ENCODE data around the gene MYRF. TPM values are rescaled to one million over a fixed set of nuclear protein-coding genes. Genes with fewer than 3 reads are reported as not detected.

The MYRF gene
- total RNA-seq, 1 donor from 2014 or later = 0.16 TPM

GRCh38 chr11:61800331-61801281, 48.2 kb downstream of the MYRF start:
- intact Hi-C loops (cut with DNase I) = no loop called here
- ATAC-seq (ENCODE audit: poor library complexity) (no peak), DNase-seq (no peak)

DNA sequence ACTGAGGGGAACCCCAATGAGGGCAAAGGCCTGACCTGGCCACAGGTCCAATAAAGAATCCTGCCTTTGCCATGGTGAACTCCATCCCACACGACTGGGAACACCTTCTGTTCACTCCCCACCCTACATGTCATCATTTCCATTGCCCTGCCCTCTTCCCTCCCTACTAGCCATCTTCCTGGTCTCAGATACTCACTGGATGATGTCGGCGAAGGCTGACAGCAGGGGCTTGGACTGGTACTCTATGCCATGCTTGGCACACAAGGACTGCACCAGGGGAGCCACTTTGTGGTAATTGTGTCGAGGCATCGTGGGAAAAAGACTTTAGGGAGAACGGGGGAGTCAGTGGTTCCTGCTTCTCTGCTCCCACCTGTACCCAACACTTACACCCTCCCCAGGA, 50.2 kb downstream of the MYRF start:
- DNase-seq = no peak
- intact Hi-C loops (cut with DNase I) = no loop called here
- ATAC-seq (ENCODE audit: poor library complexity) = no peak

GRCh38 chr11:61803889-61804647, 51.6 kb downstream of the MYRF start:
- intact Hi-C loops (cut with DNase I) = no loop called here
- ATAC-seq (ENCODE audit: poor library complexity) = no peak
- DNase-seq = no peak

- ATAC-seq (ENCODE audit: poor library complexity) (no peak), DNase-seq (no peak)
- intact Hi-C loops (cut with DNase I) = no loop called here
Measured at GRCh38 chr11:61805146-61805545, 52.7 kb downstream of the MYRF start.

GRCh38 chr11:61806785-61807184, 54.3 kb downstream of the MYRF start:
- ATAC-seq (ENCODE audit: poor library complexity) (no peak), DNase-seq (no peak)
- intact Hi-C loops (cut with DNase I) = no loop called here

GRCh38 chr11:61810671-61811175, 58.3 kb downstream of the MYRF start:
- intact Hi-C loops (cut with DNase I) = loop anchor here (5.0 kb wide), 1 partner anchor 147 kb away; no protein-coding TSS in a partner anchor
- no peak for ATAC-seq (ENCODE audit: poor library complexity)
- no peak for DNase-seq

- intact Hi-C loops (cut with DNase I) = loop anchor here (5.0 kb wide), 1 partner anchor 145 kb away; no protein-coding TSS in a partner anchor
- ATAC-seq (ENCODE audit: poor library complexity) (no peak), DNase-seq (no peak)
Measured at GRCh38 chr11:61811831-61812230, 59.4 kb downstream of the MYRF start.

DNA sequence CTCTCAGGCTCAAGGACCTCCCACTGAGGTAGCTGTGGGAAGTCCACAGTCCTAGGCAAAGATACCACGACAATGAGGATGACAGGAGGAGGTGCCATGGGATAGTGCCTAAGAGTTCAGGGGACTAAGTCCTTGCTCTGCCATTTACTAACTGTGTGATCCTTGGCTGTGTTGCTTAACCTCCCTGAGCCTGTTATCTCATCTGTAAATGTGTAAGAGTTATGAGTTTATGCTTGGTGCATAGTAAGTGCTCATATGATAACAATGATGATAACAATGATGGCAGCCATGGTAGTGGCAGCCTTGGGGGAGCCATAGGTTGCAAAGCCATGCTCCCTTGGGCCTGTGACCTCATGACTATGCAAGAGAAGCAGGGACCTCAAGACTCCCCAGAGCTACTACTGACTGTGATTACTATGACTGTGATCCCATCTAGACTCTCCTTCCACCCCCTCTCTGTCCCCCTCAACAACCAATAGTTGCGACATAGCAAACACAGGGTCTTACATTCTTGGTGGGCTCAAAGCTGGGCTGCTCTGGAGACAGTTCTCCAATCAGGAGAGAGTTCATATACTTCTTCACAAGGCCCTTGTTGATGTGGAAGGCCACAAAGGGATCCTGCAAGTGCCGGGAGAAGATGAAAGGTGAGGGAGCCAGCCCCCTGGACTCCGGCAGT, 60.4 kb downstream of the MYRF start:
- no peak for ATAC-seq (ENCODE audit: poor library complexity)
- intact Hi-C loops (cut with DNase I) = loop anchor here (5.0 kb wide), 1 partner anchor 144 kb away; no protein-coding TSS in a partner anchor
- DNase-seq = no peak

DNA sequence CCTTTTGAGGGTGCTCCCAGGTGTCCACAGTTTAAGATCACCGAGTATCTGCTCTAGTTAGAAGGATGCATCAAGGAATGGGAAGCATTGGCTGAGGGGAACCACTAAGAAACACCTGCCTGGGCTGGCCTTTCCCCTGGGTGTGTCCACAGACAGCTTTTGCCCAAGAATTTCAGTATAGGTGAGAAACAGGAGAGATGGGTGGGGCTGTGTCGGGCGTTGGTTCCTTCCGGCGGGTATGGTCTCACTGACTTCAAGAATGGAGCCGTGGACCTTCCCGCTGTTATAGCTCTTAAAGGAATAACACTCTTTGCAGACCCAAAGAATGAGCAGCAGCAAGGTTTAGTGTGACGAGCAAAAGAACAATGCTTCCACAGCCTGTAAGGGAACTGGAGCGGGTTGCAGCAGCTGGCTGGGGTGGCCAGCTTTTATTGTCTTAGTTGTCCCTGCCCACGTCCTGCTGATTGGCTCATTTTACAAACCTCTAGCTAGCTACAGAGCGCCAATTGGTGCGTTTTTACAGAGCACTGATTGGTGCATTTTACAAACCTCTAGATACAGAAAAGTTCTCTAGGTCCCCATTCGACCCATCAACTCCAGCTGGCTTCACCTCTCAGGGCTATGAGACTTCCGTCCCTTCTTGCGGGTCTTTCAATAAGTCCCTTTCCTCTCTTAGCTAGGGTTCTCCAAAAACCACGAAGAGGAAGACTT, 62.0 kb downstream of the MYRF start:
- DNase-seq = no peak
- intact Hi-C loops (cut with DNase I) = loop anchor here (5.0 kb wide), 1 partner anchor 143 kb away; no protein-coding TSS in a partner anchor
- no peak for ATAC-seq (ENCODE audit: poor library complexity)

DNA sequence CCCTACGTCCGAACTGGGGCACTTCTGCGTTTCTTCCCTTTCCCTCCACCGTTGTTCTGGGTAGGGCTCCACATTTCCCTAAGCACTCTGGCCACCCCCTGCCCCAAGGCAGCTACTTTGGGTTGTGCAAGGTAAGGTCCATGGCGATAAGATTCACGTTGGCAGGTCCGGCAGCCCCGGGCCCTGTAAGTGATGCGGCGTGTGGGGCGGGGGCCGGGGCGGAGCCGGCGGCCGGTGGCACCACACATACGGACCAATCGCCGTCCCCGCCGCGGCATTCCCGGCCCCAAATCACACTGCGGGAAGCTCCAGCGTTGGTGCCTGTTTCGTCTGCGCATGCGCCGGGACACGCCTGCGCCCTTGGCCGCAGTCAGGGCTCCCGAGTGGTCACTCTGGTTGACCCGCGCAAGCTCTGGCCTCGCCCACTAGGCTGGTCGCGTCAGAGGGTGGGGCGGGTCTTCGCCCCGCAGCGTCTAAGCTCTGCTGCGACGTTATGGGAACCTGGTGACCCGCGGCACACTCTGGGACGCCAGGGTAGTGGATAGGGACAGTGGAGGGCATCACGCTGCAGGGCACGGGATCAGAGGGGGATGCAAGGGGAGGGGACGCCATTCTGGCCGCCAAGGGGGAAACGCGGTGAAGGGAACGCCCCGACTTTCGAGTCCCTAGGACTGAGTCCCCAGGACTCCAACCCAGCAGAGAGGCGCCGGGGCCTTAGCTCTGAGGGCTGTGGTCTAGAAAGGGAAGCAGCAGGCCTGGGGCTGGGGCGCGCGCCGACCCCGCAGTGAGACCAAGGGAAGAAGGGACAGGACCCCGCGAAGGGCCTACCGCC, 62.7 kb downstream of the MYRF start:
- peak; percentile 96 for ATAC-seq (ENCODE audit: poor library complexity)
- intact Hi-C loops (cut with DNase I) = loop anchor here (5.0 kb wide), 2 partner anchors 72 to 142 kb away; no protein-coding TSS in a partner anchor
- DNase-seq = peak; percentile 98

DNA sequence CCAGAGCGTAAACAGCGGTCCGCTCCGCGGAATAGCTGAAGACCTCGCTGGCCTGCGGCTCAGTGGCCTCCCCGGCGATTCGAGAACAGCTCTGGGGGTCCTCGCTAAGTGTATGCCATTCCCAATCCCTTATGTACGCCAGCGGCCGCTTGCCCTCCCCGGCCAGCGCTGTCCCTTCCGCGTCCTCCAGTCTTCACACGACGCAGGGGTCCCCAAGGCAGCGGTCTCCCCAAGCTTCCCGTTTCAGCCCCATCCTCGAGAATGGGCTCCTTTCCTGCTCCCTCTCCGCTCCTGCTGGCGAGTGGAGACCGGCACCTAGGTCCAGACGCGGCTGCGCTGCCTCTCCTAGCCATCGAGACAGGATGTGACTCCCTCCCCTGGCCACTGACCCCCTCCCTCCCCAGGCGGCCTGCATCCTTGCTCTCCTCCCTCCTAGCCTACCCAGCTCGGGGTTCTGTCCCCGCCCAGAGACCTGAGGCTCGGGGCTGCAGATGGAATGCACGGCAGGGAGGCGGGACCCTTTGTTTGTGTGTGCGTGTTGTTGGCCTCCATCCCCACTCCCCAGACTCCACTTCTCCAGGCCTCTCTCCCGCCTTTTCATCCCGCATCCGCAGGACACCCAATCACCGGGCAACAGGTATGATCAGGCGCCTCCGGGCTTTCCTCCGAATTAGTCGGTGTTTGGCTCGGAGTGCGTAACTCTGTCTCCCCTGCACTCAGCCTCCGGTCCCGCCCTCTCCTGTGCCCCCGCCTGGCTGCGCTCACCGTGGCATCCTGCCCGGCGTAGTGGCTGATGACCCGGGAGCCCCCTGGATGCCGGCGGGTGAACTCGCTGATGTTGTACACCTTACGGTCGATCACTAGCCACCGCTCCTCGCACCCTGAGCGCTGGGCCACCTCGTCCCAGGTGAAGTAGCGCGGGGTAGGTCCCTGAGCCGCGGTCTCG, 63.6 kb downstream of the MYRF start:
- peak; percentile 77 for DNase-seq
- intact Hi-C loops (cut with DNase I) = loop anchor here (5.0 kb wide), 1 partner anchor 71 kb away; no protein-coding TSS in a partner anchor
- peak; percentile 43 for ATAC-seq (ENCODE audit: poor library complexity)

DNA sequence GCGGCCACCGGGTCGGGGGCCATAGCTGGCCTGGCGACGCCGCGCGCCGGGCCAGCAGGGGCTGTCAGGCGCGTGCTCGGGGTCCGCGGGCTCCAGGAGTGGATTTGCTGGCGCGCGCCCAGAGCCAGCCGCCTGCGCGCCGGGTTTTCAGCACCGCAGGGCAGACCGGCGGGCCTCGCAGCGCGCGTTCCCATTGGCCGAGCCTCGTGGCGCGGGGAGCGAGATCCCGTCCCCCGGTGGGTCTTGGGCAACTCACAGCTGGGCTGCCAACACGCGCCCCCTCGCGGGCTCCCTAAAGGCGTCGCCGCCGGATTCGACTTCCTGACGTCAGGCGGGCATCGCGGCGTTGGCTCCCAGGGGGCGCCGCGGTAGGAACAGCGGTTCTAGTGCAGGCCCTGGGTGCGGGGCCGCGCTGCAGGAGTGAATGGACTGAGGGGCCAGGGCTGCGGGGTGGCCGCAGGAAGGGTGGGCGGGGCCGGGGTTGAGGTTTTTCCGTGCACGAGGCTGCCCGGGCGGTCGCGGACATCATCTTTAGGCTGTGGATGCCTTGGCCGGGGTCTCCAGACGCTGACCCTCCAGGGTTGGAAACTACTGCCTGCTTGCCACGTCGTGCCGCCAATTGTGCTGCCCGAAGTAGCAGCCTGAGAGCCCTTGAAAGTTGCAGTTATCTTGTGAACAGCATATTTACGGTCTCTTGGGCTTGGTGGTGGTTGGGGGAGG, 64.5 kb downstream of the MYRF start, which contains the start of gene FADS1:
TSS of gene FADS1 (minus strand) at position 268 of the 720 bp plus-strand sequence. CDS start at position 194, 74 bp downstream.
- DNase-seq (peak; percentile 94), ATAC-seq (ENCODE audit: poor library complexity) (peak; percentile 69)
- intact Hi-C loops (cut with DNase I) = loop anchor here (5.0 kb wide), 1 partner anchor 70 kb away; no protein-coding TSS in a partner anchor

DNA sequence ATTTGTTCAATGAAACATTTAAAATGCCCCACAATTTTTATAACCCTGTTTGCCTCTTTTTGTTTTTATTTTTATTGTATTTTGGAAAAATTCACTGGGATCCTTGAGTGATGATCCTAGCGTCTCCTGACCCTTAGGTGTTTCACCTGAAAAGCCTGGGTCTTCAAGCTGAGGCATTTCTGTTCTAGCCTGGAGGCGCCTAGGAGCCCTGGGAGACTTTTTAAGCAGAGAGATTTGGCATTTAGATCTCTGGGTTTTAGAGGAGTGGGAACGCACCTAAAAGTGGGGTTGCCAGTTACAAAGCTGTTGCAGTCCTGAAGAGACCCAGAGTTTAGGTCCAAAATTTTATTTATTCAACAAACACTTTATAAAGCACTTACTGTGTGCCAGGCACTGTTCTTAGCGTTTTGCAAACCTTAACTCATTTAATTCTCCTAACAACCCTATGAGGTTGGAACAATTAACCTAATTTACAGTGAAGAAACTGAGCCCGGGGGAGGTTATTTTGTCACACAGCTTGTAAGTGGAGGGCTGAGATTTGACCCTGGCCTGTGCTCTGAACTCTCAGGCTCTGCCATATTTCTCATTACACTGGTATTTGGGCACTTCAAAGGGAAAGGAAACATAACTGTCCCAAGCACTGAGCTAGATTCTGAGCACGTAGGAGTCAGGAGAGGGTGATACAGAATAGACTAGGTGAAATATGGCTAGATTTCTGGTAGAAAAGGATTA, 65.2 kb downstream of the MYRF start:
- DNase-seq (no peak), ATAC-seq (ENCODE audit: poor library complexity) (no peak)
- intact Hi-C loops (cut with DNase I) = loop anchor here (5.0 kb wide), 1 partner anchor 70 kb away; no protein-coding TSS in a partner anchor

DNA sequence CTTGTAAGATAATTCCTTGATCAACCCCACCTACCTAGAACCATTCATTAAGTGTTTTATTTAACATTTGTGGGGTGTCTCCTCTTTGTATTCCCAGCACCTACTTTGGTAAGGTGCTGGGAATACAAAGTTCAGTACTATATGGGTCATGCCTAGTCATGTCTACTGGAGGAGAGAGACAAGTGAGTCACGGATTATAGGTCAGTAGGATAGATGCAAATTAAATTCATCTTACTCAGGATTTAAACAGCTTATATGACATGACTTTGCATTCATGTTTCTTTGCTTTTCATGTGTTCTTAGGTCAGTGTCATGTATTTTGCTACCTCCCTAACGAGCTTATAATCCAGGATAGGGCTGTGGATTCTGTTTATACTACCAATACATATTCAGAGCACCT, 67.7 kb downstream of the MYRF start:
- ATAC-seq (ENCODE audit: poor library complexity) = no peak
- no peak for DNase-seq
- intact Hi-C loops (cut with DNase I) = no loop called here
